Smooth muscle cell of the brain vasculature (primary cell): ENCODE results near the gene LRIG3.
"Not testable (repeated sequence)": the region's sequence is repeated elsewhere in the genome, so short reads cannot be mapped to it uniquely, and the experiment has no call there.

ENCODE experiments used
- DNase-seq: peaks from one replicate; pipeline ENCODE4 v3.0.0-alpha.2; 2012; ENCODE audit warnings: low read depth, low spot score

Gene LRIG3

DNA sequence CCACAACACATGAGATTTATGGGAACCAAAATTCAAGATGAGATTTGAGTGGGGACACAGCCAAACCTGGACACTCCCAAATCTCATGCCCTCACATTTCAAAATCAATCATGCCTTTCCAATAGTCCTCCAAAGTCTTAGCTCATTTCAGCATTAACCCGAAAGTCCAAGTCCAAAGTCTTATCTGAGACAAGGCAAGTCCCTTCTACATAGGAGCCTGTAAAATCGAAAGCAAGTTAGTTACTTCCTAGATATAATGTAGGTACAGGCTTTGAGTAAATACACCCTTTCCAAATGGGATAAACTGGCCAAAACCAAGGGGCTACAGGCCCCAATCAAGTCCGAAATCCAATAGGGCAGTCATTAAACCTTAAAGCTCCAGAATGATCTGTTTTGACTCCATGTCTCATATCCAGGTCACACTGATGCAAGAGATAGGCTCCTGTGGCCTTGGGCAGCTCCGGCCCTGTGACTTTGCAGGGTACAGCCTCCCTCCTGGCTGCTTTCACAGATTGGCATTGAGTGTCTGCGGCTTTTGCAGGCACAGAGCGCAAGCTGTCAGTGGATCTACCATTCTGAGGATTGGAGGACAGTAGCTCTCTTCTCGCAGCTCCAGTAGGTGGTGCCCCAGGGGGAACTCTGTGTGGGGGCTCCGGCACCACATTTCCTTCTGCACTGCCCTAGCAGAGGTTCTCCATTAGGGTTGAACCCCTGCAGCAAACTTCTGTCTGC lies 60.1 kb downstream of the LRIG3 start:
- DNase-seq: no peak

DNA sequence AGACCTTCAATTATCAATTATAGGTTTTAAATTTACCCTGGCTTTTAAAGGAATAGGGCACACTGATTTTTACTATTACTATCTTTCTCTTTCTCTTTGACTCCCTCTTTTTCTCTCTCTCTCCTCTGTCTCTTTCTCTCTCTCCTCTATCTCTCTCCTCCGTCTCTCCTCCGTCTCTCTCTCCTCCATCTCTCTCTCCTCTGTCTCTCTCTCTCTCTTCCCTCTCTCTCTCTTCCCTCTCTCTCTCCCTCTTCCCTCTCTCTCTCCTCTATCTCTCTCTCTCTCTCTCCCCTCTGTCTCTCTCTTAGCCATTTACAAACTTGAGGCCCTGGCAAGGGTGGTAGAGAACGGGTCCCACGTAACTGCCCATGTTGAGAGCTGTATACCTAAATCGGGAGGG lies 62.3 kb downstream of the LRIG3 start:
- no peak for DNase-seq

DNA sequence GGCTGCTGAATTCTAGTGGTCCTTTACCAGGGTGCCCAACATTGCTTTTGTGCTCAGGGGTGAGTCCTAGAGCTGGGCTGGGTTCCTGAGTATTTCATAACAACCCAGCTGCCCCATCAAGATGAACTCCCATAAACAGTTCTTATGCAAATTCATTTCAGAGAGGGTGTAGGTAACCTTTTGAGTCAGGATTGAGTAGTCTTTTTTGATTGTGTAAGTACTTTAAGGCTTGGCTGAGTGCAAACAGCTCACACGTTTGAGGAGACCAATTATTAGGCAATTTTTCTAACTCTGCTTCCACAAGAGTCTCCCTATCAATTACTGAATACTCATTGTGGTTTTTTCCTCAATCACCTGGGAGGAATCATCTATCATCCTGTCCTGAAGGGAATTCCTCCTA lies 63.1 kb downstream of the LRIG3 start:
- DNase-seq: not testable (repeated sequence)

DNA sequence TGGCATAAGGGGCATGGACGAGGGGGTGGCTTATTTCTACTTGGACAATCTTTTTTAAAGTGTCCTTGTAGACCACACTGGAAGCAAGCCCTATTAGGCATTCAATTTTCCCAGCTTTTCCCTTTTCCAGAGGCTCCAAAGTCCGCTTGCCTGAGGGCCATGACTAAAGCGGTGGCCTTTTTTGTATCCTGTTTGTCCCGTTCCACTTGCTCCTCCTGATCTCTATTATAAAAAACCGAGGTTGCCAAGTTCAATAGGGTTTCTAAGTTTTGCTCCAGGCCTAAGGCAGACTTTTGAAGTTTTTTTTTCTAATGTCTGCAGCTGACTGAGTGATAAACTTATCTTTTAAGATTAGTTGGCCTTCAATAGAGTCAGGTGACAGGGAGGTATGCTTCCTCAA lies 64.7 kb downstream of the LRIG3 start:
- not testable (repeated sequence) for DNase-seq

DNA sequence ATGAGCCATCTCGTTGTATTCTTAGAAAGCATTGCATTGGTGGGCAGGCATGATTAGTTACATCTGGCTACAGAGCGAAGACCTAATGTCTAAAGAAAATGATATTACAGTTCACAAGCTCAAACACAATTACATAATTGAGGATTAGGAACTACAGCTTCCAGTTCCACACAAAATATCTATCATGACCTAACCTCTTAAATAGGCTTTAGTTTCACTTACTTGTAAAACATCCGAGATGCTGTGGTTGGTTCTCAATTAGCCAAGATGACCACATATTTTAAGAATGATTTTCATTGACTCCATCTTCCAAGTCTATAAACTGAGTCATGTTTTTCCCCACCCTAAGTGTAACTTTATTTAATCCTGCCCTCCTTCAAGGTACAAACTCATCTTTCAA lies 69.5 kb downstream of the LRIG3 start:
- DNase-seq: no peak

DNA sequence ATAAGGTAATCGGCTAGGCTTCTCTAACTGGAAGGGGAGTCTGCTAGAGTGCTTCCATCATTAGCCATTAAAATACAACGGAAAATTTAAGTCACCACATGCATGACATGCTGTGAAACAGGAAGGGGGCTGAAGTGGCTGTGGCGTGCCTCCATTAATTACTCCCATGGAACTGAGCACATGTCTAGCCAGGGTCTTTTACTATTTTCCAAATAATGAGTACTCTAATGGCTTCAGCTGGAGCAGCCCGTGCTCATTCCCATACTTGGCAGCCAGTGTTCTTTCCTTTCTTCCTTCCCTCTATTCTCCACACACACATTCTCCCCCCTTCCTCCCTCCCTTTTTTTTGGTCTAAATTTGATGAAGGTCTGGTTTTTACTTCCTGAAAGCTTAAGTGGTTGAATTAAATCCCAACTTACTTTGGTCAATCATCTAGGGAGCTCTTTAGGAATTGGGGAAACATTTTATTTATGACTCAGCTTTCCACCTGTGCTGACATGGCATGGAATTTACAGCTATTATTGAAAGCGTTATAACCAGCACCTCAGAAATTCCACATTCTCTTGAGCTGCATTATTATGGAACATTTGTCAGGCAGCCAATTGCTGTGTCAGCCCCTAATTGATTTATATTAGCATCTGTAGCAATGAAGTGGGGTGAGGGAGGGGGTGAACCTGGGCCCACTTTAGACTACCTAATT lies 72.3 kb downstream of the LRIG3 start:
- no peak for DNase-seq

DNA sequence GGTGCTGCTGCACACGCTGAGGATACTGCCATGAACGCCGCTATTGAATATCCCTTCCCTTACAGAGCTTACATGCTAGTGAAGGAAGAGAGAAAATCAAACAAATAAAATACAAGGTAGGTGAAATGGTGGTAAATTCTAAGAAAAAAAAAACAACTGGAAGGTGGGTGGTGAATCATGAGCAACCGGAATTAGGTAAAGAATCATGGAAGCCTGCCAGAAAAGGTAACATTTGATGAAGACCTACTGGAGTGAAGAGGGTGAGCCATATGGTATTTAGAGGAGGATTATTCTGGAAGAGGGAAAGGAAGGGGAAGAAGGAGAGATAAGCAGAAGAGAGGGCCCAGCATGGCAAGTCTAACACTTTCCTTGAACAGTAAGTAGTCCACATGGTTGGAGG lies 76.1 kb downstream of the LRIG3 start:
- no peak for DNase-seq

DNA sequence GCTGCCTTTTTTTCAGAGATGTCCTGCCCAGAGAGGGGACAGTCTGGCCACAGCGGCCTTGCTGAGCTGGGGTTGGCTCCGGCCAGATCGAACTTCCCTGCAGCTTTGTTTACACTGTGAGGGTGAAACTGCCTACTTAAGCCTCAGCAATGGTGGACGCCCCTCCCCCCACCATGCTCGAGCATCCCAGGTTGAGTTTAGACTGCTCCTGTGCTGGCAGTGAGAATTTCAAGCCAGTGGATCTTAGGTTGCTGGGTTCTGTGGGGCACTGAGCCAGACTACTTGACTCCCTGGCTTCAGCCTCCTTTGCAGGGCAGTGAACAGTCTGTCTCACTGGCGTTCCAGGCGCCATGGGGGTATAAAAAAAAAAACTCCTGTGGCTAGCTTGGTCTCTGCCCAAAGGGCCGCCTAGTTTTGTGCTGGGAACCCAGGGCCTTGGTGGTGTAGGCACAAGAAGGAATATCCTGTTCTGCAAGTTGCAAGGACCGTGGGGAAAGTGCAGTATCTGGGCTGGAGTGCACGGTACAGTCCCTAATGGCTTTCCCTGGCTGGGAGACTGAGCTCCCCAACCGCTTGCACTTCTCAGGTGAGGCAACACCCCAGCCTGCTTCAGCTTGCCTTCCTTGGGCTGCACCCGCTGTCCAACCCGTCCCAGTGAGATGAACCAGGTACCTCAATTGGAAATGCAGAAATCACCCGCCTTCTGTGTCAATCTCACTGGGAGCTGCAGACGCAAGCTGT lies 79.1 kb downstream of the LRIG3 start:
- DNase-seq: no peak

DNA sequence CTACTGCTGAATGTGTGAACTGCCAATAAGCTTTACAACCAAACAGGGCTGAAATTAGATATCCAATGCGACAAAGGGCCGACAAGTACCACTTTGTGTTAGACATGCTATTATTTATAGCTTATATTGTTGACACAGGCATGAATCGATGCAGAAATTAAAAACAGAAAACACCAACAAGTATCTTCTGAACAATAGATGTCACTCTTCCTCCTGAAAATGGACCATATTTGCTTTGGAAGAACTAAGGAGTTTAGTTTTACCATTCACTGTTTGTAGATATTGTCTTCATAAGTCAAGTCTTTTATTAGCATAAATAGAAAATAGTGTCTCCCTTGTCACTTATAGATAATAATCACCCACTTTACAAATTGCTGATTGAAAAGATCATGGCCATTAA lies 86.5 kb downstream of the LRIG3 start:
- DNase-seq: no peak

DNA sequence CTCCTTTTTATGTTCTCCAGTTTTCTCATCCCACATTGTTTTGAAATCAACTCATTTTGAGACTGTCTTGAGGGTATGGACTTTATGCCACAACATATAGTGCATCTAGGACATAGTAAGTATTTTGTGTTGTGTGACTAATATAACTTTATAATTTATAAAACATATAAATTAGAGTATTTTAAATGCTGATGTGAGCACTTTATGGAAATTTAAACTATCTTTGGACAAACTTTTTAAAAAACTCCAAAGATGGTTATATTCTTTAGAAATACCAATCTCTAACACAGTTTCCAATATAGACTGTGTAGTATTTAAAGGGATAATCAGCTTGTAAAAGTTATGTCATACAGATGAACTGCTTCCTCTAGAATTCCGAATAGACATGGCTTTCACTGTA lies 87.4 kb downstream of the LRIG3 start:
- no peak for DNase-seq
